GM20000 (cell line): ENCODE results near the gene ZFR.
"Not testable (repeated sequence)": the region's sequence is repeated elsewhere in the genome, so short reads cannot be mapped to it uniquely, and the experiment has no call there.

ENCODE experiments used
- DNase-seq: peaks from one replicate; pipeline ENCODE4 v3.0.0; 2012; ENCODE audit warnings: low spot score
- TF ChIP-seq, protein P1 (sequence below): IDR thresholded peaks from 2 replicates; pipeline ENCODE4 v1.5.1; 2012; ENCODE audit warnings: mild to moderate bottlenecking, control low read depth; ENCODE audit errors: extremely low read depth, missing control alignments

The ZFR gene

DNA sequence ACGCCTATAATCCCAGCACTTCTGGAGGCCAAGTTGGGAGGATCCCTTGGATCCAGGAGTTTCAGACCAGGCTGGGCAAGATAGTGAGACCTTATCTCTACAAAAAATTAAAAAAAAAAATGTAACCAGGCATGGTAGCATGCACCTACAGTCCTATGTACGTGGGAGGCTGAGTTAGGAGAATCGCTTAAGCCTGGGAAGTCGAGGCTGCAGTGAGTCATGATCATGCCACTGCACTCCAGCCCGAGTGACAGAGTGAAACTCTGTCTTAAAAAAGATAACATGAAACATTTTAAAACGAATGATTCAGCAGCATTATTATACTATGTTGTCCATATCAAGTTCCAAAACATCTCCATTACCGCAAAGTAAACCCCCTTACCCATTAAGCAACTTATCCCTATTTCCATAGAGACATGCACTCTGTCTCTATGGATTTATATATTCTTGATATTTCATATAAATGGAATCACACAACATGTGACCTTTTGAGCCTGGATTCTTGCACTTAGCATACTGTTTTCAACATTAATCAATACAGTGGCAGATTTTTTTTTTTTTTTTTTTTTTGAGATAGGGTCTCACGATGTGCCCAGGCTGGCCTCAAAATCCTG is 74.9 kb downstream of the ZFR start:
- no peak for DNase-seq
- TF ChIP-seq, protein P1, sequence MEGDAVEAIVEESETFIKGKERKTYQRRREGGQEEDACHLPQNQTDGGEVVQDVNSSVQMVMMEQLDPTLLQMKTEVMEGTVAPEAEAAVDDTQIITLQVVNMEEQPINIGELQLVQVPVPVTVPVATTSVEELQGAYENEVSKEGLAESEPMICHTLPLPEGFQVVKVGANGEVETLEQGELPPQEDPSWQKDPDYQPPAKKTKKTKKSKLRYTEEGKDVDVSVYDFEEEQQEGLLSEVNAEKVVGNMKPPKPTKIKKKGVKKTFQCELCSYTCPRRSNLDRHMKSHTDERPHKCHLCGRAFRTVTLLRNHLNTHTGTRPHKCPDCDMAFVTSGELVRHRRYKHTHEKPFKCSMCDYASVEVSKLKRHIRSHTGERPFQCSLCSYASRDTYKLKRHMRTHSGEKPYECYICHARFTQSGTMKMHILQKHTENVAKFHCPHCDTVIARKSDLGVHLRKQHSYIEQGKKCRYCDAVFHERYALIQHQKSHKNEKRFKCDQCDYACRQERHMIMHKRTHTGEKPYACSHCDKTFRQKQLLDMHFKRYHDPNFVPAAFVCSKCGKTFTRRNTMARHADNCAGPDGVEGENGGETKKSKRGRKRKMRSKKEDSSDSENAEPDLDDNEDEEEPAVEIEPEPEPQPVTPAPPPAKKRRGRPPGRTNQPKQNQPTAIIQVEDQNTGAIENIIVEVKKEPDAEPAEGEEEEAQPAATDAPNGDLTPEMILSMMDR = no peak

DNA sequence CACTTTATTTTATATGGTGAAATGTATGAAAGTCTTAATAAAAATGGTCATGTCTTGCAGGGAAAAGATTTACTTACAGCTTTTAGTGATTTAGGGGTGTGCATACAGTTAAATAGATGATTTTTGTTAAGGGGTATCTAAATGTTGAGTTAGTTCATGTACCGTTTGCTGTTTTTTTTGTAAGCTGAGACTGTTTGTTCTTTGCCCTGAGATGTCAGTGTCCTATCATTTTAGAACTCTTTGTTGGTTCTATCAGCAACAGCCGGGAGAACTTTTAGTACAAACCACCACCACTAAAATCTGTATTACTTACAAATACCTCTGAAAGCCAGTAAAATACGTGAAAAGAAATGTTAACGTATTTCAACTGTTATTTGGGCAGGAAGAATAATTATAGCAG is 75.5 kb downstream of the ZFR start:
- TF ChIP-seq, protein P1 = no peak
- DNase-seq = no peak

DNA sequence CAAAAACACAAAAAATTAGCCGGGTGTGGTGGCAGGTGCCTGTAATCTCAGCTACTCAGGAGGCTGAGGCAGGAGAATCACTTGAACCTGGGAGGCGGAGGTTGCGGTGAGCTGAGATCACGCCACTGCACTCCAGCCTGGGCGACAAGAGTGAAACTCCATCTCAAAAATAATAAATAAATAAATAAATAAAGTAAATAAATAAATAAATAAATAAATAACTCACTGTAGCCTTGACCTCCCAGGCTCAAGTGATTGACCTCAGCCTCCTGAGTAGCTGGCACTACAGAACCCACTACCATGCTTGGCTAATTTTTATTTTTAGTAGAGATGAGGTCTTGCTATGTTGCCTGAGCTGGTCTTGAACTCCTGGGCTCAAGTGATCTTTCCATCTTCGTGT is 77.3 kb downstream of the ZFR start:
- not testable (repeated sequence) for DNase-seq

DNA sequence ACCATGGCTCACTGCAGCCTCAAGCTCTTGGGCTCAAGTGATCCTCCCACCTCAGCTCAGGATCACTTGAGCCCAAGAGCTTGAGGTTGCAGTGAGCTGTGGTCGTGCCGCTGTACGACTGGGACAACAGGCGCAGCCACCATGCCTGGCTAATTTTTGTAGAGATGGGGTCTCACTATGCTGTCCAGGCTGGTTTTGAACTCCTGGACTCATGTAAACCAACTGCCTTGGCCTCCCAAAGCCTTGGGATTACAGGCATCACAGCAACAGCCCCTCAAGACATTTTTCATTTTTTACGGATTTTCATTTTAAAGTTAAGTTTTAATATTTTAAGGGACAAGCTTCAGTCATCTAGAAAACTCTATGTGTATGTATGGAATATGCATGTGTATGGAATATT is 78.9 kb downstream of the ZFR start:
- no peak for DNase-seq
- TF ChIP-seq, protein P1 = no peak

DNA sequence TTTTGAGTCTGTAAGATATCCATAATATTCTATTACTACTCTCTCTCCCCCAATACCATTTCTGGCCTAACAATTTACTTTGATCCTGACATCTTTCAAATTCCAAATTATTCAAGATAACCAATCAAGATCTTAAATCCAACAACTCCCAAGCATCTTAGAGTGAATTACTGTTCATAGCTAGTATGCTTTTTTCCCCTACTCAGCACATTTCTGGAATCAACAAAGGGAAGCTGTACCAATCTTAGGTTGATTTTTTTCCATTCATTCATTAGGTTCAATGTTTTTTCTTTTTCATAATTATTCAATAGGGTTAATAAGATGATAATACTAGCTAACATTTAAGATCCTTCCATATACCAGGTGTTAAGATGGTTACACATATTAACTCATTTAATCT is 81.5 kb downstream of the ZFR start:
- no peak for DNase-seq
- TF ChIP-seq, protein P1 = no peak

DNA sequence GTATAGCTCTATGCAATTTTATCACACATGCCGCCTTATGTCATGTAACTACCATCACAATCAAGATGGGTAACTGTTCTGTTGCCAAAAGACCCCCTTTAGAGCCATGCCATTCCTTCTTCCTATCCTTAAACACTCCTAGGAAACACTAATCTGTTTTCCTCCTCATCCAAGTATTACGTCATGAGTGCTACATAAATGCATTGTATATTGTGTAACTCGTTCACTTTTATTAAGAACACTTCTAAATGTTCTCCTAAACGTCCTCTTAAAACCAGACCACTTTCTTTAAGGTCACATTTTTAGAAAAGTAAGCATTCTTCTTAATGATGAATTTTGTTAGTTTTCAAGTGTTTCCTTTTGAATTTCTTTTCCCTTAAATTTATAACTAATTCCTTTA is 82.0 kb downstream of the ZFR start:
- no peak for DNase-seq
- TF ChIP-seq, protein P1 = no peak

DNA sequence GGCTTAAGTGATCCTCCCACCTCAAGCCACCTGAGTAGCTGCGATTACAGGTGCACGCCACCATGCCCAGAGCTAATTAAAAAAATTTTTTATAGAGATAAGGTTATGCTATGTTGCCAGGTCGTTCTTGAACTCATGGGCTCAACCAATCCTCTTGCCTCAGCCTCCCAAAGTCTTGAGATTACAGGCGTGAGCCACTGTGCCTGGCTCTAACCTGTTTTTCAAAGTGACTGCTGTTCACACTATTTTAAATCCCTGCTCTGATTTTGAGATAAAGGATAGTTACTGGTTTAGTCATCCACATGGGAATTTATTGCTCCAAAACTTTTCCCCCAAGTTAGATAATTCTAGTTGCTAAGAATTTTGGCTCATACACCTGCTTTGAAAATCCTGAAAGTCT is 83.6 kb downstream of the ZFR start:
- TF ChIP-seq, protein P1 = no peak
- DNase-seq = no peak

DNA sequence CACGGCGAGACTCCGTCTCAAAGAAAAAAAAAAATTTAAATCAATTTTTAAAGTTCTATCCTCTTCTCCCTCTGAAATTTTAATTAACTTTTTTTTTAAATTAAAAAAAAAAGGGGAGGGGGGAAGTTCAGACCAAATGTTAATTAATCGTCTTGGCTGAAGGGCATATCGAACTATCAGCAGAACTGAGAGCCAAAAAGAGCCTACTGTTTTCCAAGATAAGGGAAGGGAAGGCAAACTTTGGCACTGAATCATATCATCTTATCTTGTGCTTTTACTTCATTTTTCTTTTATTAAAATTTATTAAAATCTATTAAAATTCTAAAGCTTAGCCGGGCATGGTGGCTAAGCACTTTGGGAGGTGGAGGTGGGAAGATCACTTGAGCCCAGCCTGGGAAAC is 85.9 kb downstream of the ZFR start:
- DNase-seq = no peak
- TF ChIP-seq, protein P1 = no peak
